K562 (cell line): ENCODE data around the gene SSH3. TPM values are rescaled to one million over a fixed set of nuclear protein-coding genes. Genes with fewer than 3 reads are reported as not detected.

Experiments
- ATAC-seq: fragments of 200-7000 bp; cut with Tn5 transposase; 3 replicates; pipeline ENCODE4 v1.9.1; 2020; ENCODE audit warnings: moderate library complexity
- BruUV-seq: library from RNA; stranded (reverse); fragments of 400-500 nt; replicated peaks from 2 replicates; lab custom pipeline; 2021; lab: Mats Ljungman, UMichigan
- CTCF ChIA-PET: fragments of 300-600 bp; formaldehyde crosslinking; extraction: SDS; loops from one replicate; lab custom pipeline; 2021; ENCODE audit warnings: low intra/inter-chr PET ratio; lab: Yijun Ruan, JAX
- POLR2A ChIA-PET: fragments of 300-600, 350-650 bp; sonication (Branson Sonifier 250); formaldehyde crosslinking; extraction: SDS; loops from one replicate; lab custom pipeline; 2021; ENCODE audit warnings: antibody characterized with exemption, inconsistent platforms; lab: Yijun Ruan, JAX
- DNase-seq, 4 experiments: peaks; one replicate each; pipeline versions ENCODE4 v3.0.0 to v3.0.0-alpha.2; 2011 to 2018; ENCODE audit warnings: low spot score in 3 of 4, mixed read lengths in 3 of 4; ENCODE audit errors: extremely low read depth in 1 of 4
- FAIRE-seq: peaks from 2 replicates; lab custom pipeline; 2011; peaks lifted over from hg19 to GRCh38; lab: Jason Lieb, UNC
- H2AFZ ChIP-seq: 2 replicates; pipeline ENCODE4 v1.6.0; 2011; ENCODE audit warnings: low read depth, low read length, control low read depth, inconsistent platforms
- H3K27ac ChIP-seq: fragments of 200-600 bp; 3 replicates; pipeline ENCODE4 v1.8.0; 2011; ENCODE audit warnings: low read depth, mild to moderate bottlenecking, control low read depth, inconsistent platforms, low read length, moderate library complexity, mixed read lengths; ENCODE audit errors: extremely low read depth
- H3K27me3 ChIP-seq, 2 experiments: fragments of 300-600 bp in 1 of 2; 2 replicates in 1 of 2; 3 replicates in 1 of 2; pipeline versions ENCODE4 v1.6.0 to v1.8.0; 2011; ENCODE audit warnings: inconsistent platforms in 2 of 2, low read length in 2 of 2, mild to moderate bottlenecking in 1 of 2, mixed read lengths in 1 of 2, moderate library complexity in 1 of 2; ENCODE audit not compliant: control insufficient read depth in 2 of 2, insufficient read depth in 2 of 2
- H3K36me3 ChIP-seq: fragments of 300-600 bp; 3 replicates; pipeline ENCODE4 v1.8.0; 2011; ENCODE audit warnings: mild to moderate bottlenecking, low read length, inconsistent platforms; ENCODE audit not compliant: control insufficient read depth, insufficient read depth
- H3K4me1 ChIP-seq, 2 experiments: fragments of 200-600 bp in 1 of 2; replicated peaks in 1 of 2; 2 replicates in 1 of 2; 3 replicates in 1 of 2; pipeline versions ENCODE4 v1.5.1 to v1.8.0; 2011; ENCODE audit warnings: inconsistent platforms in 2 of 2, low read length in 2 of 2, mild to moderate bottlenecking in 1 of 2, mixed read lengths in 1 of 2, moderate library complexity in 1 of 2; ENCODE audit not compliant: control insufficient read depth in 2 of 2, insufficient read depth in 2 of 2
- H3K4me2 ChIP-seq: 2 replicates; pipeline ENCODE4 v1.6.1; 2011; ENCODE audit warnings: low read length, control low read depth, inconsistent platforms, mixed read lengths; ENCODE audit not compliant: insufficient read depth
- H3K4me3 ChIP-seq: fragments of 200-600 bp; sonication (generic), shearing (Covaris generic); 2 replicates; pipeline ENCODE4 v1.5.1; 2016; ENCODE audit warnings: control low read depth, inconsistent platforms
- H3K79me2 ChIP-seq: fragments of 200-600 bp; 3 replicates; pipeline ENCODE4 v1.8.0; 2011; ENCODE audit warnings: low read length, inconsistent platforms; ENCODE audit not compliant: control insufficient read depth, insufficient read depth
- H3K9ac ChIP-seq, 2 experiments: 2 replicates each; pipeline versions ENCODE4 v1.6.0 to v1.6.1; 2011; ENCODE audit warnings: low read depth in 2 of 2, low read length in 2 of 2, control low read depth in 1 of 2, inconsistent platforms in 1 of 2, mild to moderate bottlenecking in 1 of 2, mixed read lengths in 1 of 2; ENCODE audit not compliant: insufficient read depth in 1 of 2
- H3K9me1 ChIP-seq: one replicate; pipeline ENCODE4 v1.6.0; 2011; ENCODE audit warnings: inconsistent platforms, mild to moderate bottlenecking, low read length, moderate library complexity; ENCODE audit not compliant: control insufficient read depth, insufficient read depth
- H3K9me3 ChIP-seq: replicated peaks from 2 replicates; pipeline ENCODE4 v1.5.1; 2011; ENCODE audit warnings: low read depth, low read length, inconsistent platforms; ENCODE audit not compliant: control insufficient read depth, insufficient read depth
- H4K20me1 ChIP-seq: replicated peaks from 2 replicates; pipeline ENCODE4 v1.6.1; 2011; ENCODE audit warnings: low read length, inconsistent platforms, mixed read lengths; ENCODE audit not compliant: control insufficient read depth, insufficient read depth
- RBFOX2 ChIP-seq: fragments of 200-400 bp; formaldehyde crosslinking; IDR thresholded peaks from 2 replicates; pipeline ENCODE4 v1.6.1; 2017; ENCODE audit warnings: low read depth, mild to moderate bottlenecking, low read length, moderate library complexity
- SMAD2 ChIP-seq: fragments of 150-350 bp; IDR thresholded peaks from 2 replicates; pipeline ENCODE4 v1.6.1; 2014; ENCODE audit warnings: low read depth, mild to moderate bottlenecking, low read length
- WGBS: fragments of 100-300 bp; shearing (Covaris generic); methylation state at CpG from one replicate; pipeline ENCODE4 v1.1.6; 2016; ENCODE audit warnings: low coverage, mixed read lengths; ENCODE audit not compliant: insufficient coverage; ENCODE audit errors: missing lambda C conversion rate; 5-methylcytosine and 5-hydroxymethylcytosine counted together
- in situ Hi-C: fragments of 300-500 bp; cut with MboI; formaldehyde crosslinking; loops from 4 replicates; pipeline ENCODE4 v1.15.0; 2018; ENCODE audit warnings: inconsistent platforms, mixed read lengths
- intact Hi-C: fragments of 100-400 bp; cut with micrococcal nuclease; formaldehyde crosslinking; loops from 2 replicates; pipeline ENCODE4 v1.14.2; 2022
- polyA plus RNA-seq, 8 experiments: library from polyadenylated mRNA; depleted of rRNA in 4 of 8; stranded (reverse) in 5 of 8; unstranded in 3 of 8; fragments of >200 nt; fragmentation: Nextera tagmentation in 2 of 8; fragmentation: Illumina TruSeq in 1 of 8; extraction: Ambion mirVana in 2 of 8; extraction: Trizol in 1 of 8; gene quantifications; 2 replicates each; pipeline versions ENCODE4 v1.2.1 to v1.2.3, GENCODE V29; 2011 to 2014; ENCODE audit warnings: inconsistent platforms in 1 of 8, missing spikeins in 1 of 8
- total RNA-seq, 7 experiments: library from RNA; depleted of rRNA in 6 of 7; stranded (reverse); fragments of >200 nt in 6 of 7; fragmentation: Illumina TruSeq in 2 of 7; extraction: Trizol in 2 of 7; gene quantifications; 2 replicates each; pipeline versions ENCODE4 v1.2.1 to v1.2.3, GENCODE V29; 2011 to 2021; ENCODE audit warnings: low replicate concordance in 1 of 7

The SSH3 gene
- total and polyA plus RNA-seq, 9 of the 15 experiments (the other 6 are each of a cell fraction or from before 2014, with no cell fraction given): 0.07 to 1.0 (median 0.24) TPM; not detected in 3

- Histone ChIP-seq H3K9me3 (no peaks in the 10 kb centered on the region), H3K9me1 (no peaks in the 10 kb centered on the region), H4K20me1 (peaks cover 11% of the 10 kb centered on the region; the same call in 1 of the 2 replicates), H3K4me3 (no peak overlapping the region), H3K36me3 (peaks cover 81% of the 10 kb centered on the region; the same call in 2 of the 3 replicates), H3K27ac (peak overlapping the region; percentile 10; the same call in 1 of the 3 replicates), H3K4me1 (peaks cover 31 to 87% of the 10 kb centered on the region in 2 experiments), H3K79me2 (peaks cover 92% of the 10 kb centered on the region), H2AFZ (no peak overlapping the region), H3K4me2 (no peak overlapping the region), H3K9ac (peak overlapping the region in 1 of 2 experiments; percentile 89; a peak in 2 of 4 replicates), H3K27me3 (no peaks in the 10 kb centered on the region)
- 73% methylated on average over 27 of the region's 35 CpGs for WGBS
- TF ChIP-seq SMAD2: no peak
- TF ChIP-seq RBFOX2: peak; percentile 37; the same call in 1 of the 2 replicates
- FAIRE-seq (no peak), DNase-seq (no peak), ATAC-seq (no peak)
- ChIA-PET CTCF (interaction anchor here (1.7 kb wide), 1 partner anchor 42 kb away, joined by 6 read pairs; no protein-coding TSS in a partner anchor), POLR2A (interaction anchor here (0.7 kb wide), 1 partner anchor 140 kb away, joined by 4 read pairs; no protein-coding TSS in a partner anchor)
- BruUV-seq: no TSS peak
- in situ Hi-C loops: loop anchor here (5.0 kb wide), 1 partner anchor 37 kb away; no protein-coding TSS in a partner anchor
- intact Hi-C loops: no loop called here
These were observed 28.3 kb upstream of the SSH3 start for GRCh38 chr11:67274768-67275605.
